ENCODE measurements around the gene WWOX.

The WWOX gene

GRCh38 chr16:78744099-78744498 is 644.6 kb downstream of the WWOX start:
- no peak for DNase-seq (ENCODE audit: insufficient read length, low spot score)
- TF ChIP-seq, protein P1, sequence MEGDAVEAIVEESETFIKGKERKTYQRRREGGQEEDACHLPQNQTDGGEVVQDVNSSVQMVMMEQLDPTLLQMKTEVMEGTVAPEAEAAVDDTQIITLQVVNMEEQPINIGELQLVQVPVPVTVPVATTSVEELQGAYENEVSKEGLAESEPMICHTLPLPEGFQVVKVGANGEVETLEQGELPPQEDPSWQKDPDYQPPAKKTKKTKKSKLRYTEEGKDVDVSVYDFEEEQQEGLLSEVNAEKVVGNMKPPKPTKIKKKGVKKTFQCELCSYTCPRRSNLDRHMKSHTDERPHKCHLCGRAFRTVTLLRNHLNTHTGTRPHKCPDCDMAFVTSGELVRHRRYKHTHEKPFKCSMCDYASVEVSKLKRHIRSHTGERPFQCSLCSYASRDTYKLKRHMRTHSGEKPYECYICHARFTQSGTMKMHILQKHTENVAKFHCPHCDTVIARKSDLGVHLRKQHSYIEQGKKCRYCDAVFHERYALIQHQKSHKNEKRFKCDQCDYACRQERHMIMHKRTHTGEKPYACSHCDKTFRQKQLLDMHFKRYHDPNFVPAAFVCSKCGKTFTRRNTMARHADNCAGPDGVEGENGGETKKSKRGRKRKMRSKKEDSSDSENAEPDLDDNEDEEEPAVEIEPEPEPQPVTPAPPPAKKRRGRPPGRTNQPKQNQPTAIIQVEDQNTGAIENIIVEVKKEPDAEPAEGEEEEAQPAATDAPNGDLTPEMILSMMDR (IDR thresholded peaks at IDR 0.05; ENCODE audit: insufficient read depth, missing control alignments): no peak
- FAIRE-seq: no peak

DNA sequence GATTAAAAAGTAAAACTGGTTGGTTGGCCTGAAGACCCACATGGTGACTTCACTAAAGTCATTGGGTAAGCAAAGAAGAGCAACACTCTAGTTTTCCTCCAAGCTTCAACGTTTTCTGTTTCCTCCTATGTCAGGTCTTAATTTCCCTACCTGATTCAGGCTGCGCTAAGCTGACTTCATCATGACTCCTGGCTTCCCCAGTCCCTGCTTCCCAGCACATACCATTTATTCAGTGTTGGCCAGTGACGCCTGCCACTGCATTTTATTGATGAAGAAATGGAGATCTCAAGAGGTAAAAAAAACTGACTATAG is 645.3 kb downstream of the WWOX start:
- FAIRE-seq: no peak
- DNase-seq (ENCODE audit: insufficient read length, low spot score): no peak
- TF ChIP-seq, protein P1 (IDR thresholded peaks at IDR 0.05; ENCODE audit: insufficient read depth, missing control alignments): no peak

DNA sequence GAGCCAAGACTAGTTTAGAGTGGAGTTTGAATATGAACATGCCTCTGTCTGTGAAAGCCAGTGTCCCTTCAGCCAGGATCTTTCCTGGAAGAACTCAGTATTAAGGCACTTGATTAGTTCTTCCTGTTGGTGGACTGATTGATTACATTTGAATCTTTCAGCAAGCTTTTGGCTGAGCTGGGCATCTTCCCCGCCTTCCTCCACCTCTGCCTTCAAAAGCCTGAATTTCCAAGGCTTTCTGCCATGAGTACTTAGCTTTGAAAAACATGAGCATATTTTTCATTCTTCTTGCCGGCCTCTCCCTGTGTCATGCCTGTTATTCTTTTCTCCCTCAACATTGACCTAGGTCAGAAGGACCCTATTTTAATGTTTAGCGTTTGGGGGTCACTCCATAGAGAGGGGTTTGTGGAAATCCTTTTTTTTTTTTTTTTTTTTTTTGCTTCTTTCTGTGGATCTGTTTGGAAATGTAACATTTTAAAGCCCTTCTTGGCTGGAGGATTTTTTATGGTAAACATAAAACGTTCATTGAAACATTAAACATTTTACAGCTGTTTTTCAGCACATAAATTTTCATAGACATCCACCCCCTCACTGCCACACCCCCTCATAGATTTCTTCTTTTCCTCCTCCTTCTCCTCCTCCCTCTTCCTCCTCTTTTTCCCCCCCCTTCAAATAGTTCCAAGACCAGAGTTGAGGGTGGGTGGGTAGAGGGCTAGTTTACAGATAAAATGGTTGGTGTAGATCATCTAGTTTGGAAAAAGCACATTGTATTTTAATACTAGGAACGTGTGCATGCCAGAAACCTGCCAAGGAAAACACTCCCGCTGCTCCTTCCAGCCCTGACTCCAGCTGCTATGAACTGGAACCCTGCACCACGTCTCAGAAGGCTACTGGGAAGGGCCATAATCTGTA is 645.9 kb downstream of the WWOX start:
- DNase-seq (ENCODE audit: insufficient read length, low spot score): no peak
- TF ChIP-seq, protein P1 (IDR thresholded peaks at IDR 0.05; ENCODE audit: insufficient read depth, missing control alignments): no peak
- FAIRE-seq: no peak

GRCh38 chr16:78746718-78747117 is 647.3 kb downstream of the WWOX start:
- TF ChIP-seq, protein P1 (IDR thresholded peaks at IDR 0.05; ENCODE audit: insufficient read depth, missing control alignments): no peak
- DNase-seq (ENCODE audit: insufficient read length, low spot score): no peak
- FAIRE-seq: no peak

GRCh38 chr16:78748220-78748929 is 648.9 kb downstream of the WWOX start:
- DNase-seq (ENCODE audit: insufficient read length, low spot score) (no peak), FAIRE-seq (no peak)
- TF ChIP-seq, protein P1 (IDR thresholded peaks at IDR 0.05; ENCODE audit: insufficient read depth, missing control alignments): no peak

DNA sequence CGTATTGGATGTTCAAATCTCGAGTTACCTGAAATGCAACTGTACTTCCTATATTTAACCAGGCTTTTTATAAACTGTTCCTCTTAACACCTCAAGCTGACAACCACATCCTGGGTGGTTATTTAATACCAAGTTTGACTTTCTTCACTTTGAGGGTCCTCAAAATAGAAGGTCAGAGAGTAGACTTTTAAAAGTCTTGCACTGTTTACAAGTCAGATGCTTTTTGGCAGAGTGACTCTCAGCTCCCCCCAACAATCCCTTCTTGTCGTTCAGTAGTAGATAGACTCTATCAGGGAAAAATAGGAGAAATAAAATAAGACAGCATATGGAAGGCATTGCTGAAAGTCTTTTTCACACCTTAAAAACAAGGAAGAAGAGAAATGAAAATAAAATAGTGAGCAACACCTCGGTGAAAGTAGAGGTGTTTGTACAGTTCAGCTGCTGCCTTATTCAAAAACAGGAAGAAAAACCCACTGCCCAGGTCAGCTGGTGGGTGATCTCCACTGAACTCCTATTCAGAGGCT is 650.4 kb downstream of the WWOX start:
- DNase-seq (ENCODE audit: insufficient read length, low spot score): no peak
- TF ChIP-seq, protein P1 (IDR thresholded peaks at IDR 0.05; ENCODE audit: insufficient read depth, missing control alignments): no peak
- FAIRE-seq: no peak
